D721Med (cell line): ENCODE data around the gene TUG1.

Source experiments
- DNase-seq: peaks from one replicate; pipeline ENCODE4 v3.0.0; 2011; ENCODE audit warnings: low spot score; ENCODE audit not compliant: insufficient read length
- FAIRE-seq: peaks from 2 replicates; lab custom pipeline; 2011; peaks lifted over from hg19 to GRCh38; lab: Jason Lieb, UNC
- TF ChIP-seq, protein P1 (sequence below): IDR thresholded peaks from 2 replicates; pipeline ENCODE4 v1.5.1; 2012; ENCODE audit warnings: mild to moderate bottlenecking, control low read depth; ENCODE audit not compliant: insufficient read depth; ENCODE audit errors: missing control alignments

The TUG1 gene

DNA sequence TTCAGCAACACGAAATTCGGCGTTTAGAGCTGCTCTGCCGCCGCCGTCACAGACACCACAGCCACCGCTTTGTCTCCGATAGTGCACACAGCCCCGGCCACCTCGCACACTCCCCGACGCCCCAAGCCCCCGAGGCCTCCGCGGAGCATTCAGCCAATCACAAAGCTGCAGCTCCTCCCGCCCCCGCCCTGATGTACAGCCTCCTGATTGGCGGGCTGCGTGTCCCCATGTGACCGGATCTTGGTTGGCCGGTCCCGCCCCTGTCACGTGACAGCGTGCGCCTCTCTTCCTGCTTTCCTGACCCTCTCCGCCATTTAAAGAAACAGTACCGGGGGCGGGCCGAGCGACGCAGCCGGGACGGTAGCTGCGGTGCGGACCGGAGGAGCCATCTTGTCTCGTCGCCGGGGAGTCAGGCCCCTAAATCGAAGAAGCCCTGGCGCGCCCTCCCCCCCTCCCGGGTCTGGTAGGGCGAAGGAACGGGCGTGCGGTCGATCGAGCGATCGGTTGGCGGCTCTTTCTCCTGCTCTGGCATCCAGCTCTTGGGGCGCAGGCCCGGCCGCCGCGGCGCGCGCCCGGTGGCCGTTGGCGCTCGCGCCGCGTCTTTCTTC, at the start of gene TUG1:
Gene TUG1, plus strand, starts transcription at position 342 of the 608 bp plus-strand sequence.
- FAIRE-seq: no peak
- TF ChIP-seq, protein P1, sequence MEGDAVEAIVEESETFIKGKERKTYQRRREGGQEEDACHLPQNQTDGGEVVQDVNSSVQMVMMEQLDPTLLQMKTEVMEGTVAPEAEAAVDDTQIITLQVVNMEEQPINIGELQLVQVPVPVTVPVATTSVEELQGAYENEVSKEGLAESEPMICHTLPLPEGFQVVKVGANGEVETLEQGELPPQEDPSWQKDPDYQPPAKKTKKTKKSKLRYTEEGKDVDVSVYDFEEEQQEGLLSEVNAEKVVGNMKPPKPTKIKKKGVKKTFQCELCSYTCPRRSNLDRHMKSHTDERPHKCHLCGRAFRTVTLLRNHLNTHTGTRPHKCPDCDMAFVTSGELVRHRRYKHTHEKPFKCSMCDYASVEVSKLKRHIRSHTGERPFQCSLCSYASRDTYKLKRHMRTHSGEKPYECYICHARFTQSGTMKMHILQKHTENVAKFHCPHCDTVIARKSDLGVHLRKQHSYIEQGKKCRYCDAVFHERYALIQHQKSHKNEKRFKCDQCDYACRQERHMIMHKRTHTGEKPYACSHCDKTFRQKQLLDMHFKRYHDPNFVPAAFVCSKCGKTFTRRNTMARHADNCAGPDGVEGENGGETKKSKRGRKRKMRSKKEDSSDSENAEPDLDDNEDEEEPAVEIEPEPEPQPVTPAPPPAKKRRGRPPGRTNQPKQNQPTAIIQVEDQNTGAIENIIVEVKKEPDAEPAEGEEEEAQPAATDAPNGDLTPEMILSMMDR: no peak
- DNase-seq: peak; percentile 79

DNA sequence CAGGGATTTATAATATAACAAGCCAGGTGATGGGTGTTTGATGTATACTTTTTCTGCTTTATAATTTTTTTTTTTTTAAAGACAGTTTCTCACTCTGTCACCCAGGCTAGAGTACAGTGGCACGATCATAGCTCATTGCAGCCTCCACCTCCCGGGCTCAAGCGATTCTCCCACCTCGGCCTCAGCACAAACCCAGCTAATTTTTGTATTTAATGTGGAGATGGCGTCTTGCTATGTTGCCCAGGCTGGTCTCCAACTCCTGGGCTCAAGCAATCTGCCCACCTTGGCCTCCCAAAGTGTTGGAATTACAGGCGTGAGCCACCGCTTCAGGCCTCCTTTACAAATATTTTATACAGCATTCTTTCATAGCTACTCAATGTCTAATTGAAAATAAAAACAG, 49.1 kb upstream of the TUG1 start:
- DNase-seq (no peak), FAIRE-seq (no peak)
- TF ChIP-seq, protein P1: no peak

DNA sequence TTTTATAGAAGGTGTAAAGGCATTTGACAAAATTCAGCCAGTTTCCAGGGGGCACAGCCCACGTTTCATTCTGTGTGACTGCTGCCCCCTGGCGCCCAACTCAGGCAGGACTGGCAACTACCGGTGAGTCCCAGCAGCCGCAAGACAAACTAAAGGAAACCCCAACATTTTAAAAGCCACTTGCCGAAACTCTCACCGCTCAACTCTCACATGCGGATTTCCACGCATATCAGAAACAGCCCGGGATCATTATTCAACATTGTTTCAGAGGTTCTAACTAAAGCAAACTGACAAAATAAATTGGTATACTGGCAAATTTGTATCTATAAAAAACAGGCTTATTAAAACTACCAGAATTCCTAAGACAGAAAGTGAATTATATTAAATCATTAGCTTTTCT, 48.7 kb upstream of the TUG1 start:
- DNase-seq: no peak
- TF ChIP-seq, protein P1: peak; percentile 87
- no peak for FAIRE-seq

DNA sequence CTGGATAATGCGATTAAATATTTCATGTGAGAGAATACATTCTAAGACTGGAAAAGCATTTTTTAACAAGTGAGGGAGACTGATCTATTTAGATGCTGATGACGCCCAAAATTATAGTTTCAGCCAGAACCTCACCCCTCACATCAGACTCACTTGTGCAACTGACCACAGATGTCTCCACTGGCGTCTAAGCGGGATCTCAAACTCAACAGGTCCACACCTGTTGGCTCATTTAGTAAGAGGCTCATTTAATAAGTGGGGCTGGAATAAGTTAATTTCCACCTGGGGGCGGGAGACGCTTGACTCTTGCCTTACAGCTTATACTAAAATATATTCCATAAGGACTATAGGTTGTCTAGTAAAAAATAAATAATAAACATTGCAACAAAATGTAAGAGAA, 48.0 kb upstream of the TUG1 start:
- no peak for DNase-seq
- no peak for FAIRE-seq
- TF ChIP-seq, protein P1: no peak

DNA sequence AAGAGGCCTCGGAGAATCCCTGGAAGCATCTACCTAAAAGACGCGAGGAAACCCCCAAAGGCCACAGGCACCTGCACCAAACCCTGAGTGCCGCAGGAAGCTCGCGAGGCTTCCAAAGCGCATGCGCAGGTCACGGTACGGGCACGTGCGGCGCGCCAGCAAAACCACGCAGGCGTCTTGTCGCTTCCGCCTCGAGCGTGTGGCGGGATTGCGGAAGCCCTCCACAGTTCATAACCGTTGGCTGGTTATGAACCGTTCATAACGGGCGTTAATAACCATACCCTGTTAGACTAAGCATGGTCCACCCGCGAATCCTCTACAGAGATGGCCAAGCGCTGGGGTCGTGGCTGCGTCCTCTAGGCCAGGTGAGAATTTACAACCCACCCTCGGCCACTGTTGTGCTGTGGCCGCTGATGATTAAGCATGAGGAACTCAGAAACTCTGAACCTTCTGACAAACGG, 46.9 kb upstream of the TUG1 start:
- TF ChIP-seq, protein P1: no peak
- no peak for FAIRE-seq

DNA sequence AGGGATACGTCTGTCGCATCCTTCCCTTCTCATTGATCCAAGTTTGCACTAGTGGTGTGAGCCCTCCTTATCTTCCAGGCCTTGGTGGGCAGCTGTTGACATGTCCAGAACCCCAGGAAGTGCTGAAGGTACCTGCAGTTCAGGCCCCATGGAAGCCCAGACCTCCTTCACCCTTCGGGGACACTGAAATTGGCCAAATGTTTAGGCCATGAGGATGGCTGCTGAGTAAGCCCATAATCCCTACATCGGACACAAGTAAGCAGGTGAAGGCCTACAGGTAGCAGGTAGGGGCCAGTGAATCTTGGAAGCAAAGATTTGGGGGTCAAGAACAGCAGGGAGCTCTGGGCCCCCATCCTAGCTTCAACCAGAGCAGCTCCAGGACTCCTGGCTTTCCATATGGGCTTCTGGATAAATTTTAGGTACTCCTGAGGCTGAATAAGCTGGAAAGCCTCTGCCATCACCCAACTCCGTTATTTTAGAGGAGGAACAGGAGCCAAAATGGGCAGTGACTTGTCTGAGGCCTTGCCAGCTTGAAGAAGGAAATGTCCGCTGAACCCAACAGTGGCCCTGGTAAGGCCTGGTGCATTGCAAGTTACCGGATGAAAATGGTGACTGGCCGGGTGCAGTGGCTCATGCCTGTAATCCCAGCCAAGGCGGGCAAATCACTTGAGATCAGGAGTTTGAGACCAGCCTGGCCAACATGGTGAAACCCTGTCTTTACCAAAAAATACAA, 45.7 kb upstream of the TUG1 start:
- DNase-seq: no peak
- no peak for FAIRE-seq
- TF ChIP-seq, protein P1: no peak

More for the DNA sequence above, 46.9 kb upstream of the TUG1 start:
- peak; percentile 22 for DNase-seq

DNA sequence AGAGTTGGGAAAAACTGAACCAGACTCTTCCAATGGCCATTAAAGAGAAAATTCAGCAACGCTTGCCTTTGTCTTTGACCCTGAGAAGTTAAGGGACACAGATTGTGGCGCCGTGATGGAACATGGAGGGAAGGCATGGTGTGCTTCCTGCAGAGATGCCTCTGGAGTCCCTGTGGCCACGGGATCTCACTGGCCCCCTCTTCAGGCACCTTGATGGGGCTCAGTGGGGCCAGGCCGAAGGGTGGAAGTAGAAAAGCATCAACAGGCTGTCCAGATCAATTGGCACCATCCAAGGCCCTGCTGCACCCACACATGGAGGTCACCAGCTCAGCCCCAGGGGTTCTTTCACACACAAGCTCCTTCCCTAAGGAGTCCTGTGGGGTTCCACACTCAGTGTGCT, 43.4 kb upstream of the TUG1 start:
- DNase-seq: no peak
- FAIRE-seq: no peak
- TF ChIP-seq, protein P1: no peak
